Thyroid gland (tissue), 4 donors: ENCODE results near the gene EPC1.

Experiments
- CTCF ChIP-seq, 6 experiments: fragments of 200-600 bp in 3 of 6; fragments of 450-650 bp in 3 of 6; sonication (generic) in 3 of 6; IDR thresholded peaks; one replicate each; pipeline ENCODE4 v1.5.1; 2016 to 2019; ENCODE audit warnings: antibody characterized with exemption in 6 of 6, mild to moderate bottlenecking in 2 of 6, inconsistent platforms in 1 of 6, moderate library complexity in 1 of 6
- POLR2A ChIP-seq, 2 donors: fragments of 450-650 bp; IDR thresholded peaks; one replicate each; pipeline ENCODE4 v1.6.1; 2017; ENCODE audit warnings: antibody characterized with exemption in 2 of 2, mild to moderate bottlenecking in 2 of 2, moderate library complexity in 1 of 2

- TF ChIP-seq CTCF (IDR thresholded peaks at IDR 0.05) (no peak), POLR2A (IDR thresholded peaks at IDR 0.05) (no peak)
Observed at GRCh38 chr10:32314588-32314987, 32.4 kb downstream of the EPC1 start.
